ENCODE measurements around the gene OSBPL5.
"Not testable (repeated sequence)": the region's sequence is repeated elsewhere in the genome, so short reads cannot be mapped to it uniquely, and the experiment has no call there.

Gene OSBPL5

GRCh38 chr11:3115321-3115720, 49.8 kb downstream of the OSBPL5 start:
- Histone ChIP-seq H3K4me1 (ENCODE audit: control insufficient read depth in 1 of 2, insufficient read depth in 1 of 2, low read depth in 1 of 2, low read length in 1 of 2) (peaks cover 14 to 17% of the 10 kb centered on the region in 2 experiments), H3K36me3 (peaks cover 11% of the 10 kb centered on the region), H3K9me3 (peaks cover 6% of the 10 kb centered on the region), H3K4me3 (ENCODE audit: low read depth in 1 of 2, low read length in 1 of 2) (no peak overlapping the region), H3K27ac (no peak overlapping the region), H3K27me3 (no peaks in the 10 kb centered on the region)
- TF ChIP-seq CTCF (IDR thresholded peaks at IDR 0.05): no peak

GRCh38 chr11:3113661-3114060, 51.4 kb downstream of the OSBPL5 start:
- H3K27ac ChIP-seq; H3K36me3 ChIP-seq; H3K9me3 ChIP-seq; H3K27me3 ChIP-seq; H3K4me3 ChIP-seq (ENCODE audit: low read depth in 1 of 2, low read length in 1 of 2): not testable (repeated sequence)
- peaks cover 14 to 17% of the 10 kb centered on the region in 2 experiments for H3K4me1 ChIP-seq (ENCODE audit: control insufficient read depth in 1 of 2, insufficient read depth in 1 of 2, low read depth in 1 of 2, low read length in 1 of 2)

- Histone ChIP-seq H3K36me3 (peaks cover 6% of the 10 kb centered on the region), H3K27ac (peak overlapping the region; percentile 61), H3K4me3 (ENCODE audit: low read depth in 1 of 2, low read length in 1 of 2) (no peak overlapping the region), H3K9me3 (peaks cover 6% of the 10 kb centered on the region), H3K4me1 (ENCODE audit: control insufficient read depth in 1 of 2, insufficient read depth in 1 of 2, low read depth in 1 of 2, low read length in 1 of 2) (peaks cover 14 to 17% of the 10 kb centered on the region in 2 experiments), H3K27me3 (no peaks in the 10 kb centered on the region)
- no peak for TF ChIP-seq CTCF (IDR thresholded peaks at IDR 0.05)
Measured at GRCh38 chr11:3111919-3112690, 53.0 kb downstream of the OSBPL5 start.

- TF ChIP-seq CTCF (IDR thresholded peaks at IDR 0.05): no peak
- H3K4me3 ChIP-seq (ENCODE audit: low read depth in 1 of 2, low read length in 1 of 2): no peak overlapping the region
- no peaks in the 10 kb centered on the region for H3K27me3 ChIP-seq
- H3K27ac ChIP-seq: peak overlapping the region; percentile 61
- H3K9me3 ChIP-seq: peaks cover 6% of the 10 kb centered on the region
- peaks cover 13% of the 10 kb centered on the region for H3K36me3 ChIP-seq
- H3K4me1 ChIP-seq (ENCODE audit: control insufficient read depth in 1 of 2, insufficient read depth in 1 of 2, low read depth in 1 of 2, low read length in 1 of 2): peaks cover 14 to 17% of the 10 kb centered on the region in 2 experiments
Measured at GRCh38 chr11:3111466-3111865, 53.6 kb downstream of the OSBPL5 start.

- TF ChIP-seq CTCF (IDR thresholded peaks at IDR 0.05): peak; percentile 57
- H3K27me3 ChIP-seq: no peaks in the 10 kb centered on the region
- H3K4me3 ChIP-seq (ENCODE audit: low read depth in 1 of 2, low read length in 1 of 2): no peak overlapping the region
- peaks cover 5% of the 10 kb centered on the region for H3K9me3 ChIP-seq
- peaks cover 14 to 17% of the 10 kb centered on the region in 2 experiments for H3K4me1 ChIP-seq (ENCODE audit: control insufficient read depth in 1 of 2, insufficient read depth in 1 of 2, low read depth in 1 of 2, low read length in 1 of 2)
- H3K36me3 ChIP-seq: peaks cover 22% of the 10 kb centered on the region
- H3K27ac ChIP-seq: no peak overlapping the region
Measured at GRCh38 chr11:3109921-3110706, 55.0 kb downstream of the OSBPL5 start.

GRCh38 chr11:3109434-3109833, 55.7 kb downstream of the OSBPL5 start:
- H3K36me3 ChIP-seq: peaks cover 24% of the 10 kb centered on the region
- no peak for TF ChIP-seq CTCF (IDR thresholded peaks at IDR 0.05)
- H3K9me3 ChIP-seq: no peaks in the 10 kb centered on the region
- no peaks in the 10 kb centered on the region for H3K27me3 ChIP-seq
- peaks cover 14 to 17% of the 10 kb centered on the region in 2 experiments for H3K4me1 ChIP-seq (ENCODE audit: control insufficient read depth in 1 of 2, insufficient read depth in 1 of 2, low read depth in 1 of 2, low read length in 1 of 2)
- H3K27ac ChIP-seq: no peak overlapping the region
- no peak overlapping the region for H3K4me3 ChIP-seq (ENCODE audit: low read depth in 1 of 2, low read length in 1 of 2)

All from neutrophil (primary cell).